Measurements from ENCODE around the gene ARG2. TPM values are rescaled to one million over a fixed set of nuclear protein-coding genes. Genes with fewer than 3 reads are reported as not detected.
A peak's percentile ranks its signal among the peaks of the same experiment; 100 is the strongest.

The ARG2 gene
- total RNA-seq, 1 experiment from 2014 or later: 7.0 TPM

- CTCF ChIA-PET: interaction anchor here (1.1 to 3.4 kb wide), 3 partner anchors 47 to 193 kb away, joined by 5 to 10 read pairs (median 5); no protein-coding TSS in a partner anchor
- peak overlapping the region; percentile 56 for H3K9ac ChIP-seq (ENCODE audit: low read length)
- POLR2A ChIA-PET: interaction anchor here (0.9 to 1.2 kb wide), 2 partner anchors 21 to 75 kb away, joined by 3 to 4 read pairs; partner anchors contain the start of genes PIGH and RDH11
Observed at GRCh38 chr14:67620217-67620785, 581 bp downstream of the ARG2 start.

More at GRCh38 chr14:67620217-67620785, 581 bp downstream of the ARG2 start:
- intact Hi-C loops (cut with micrococcal nuclease): no loop called here
- RAD21 ChIA-PET (ENCODE audit: low non-redundant PET in 1 of 2, low total read pairs in 2 of 2, uncharacterized antibody in 2 of 2, unreplicated experiment in 2 of 2): interaction anchor here in 1 of 2 experiments (2.8 kb wide), 1 partner anchor 47 kb away, joined by 11 read pairs; no protein-coding TSS in a partner anchor
- no peaks in the 10 kb centered on the region for H3K36me3 ChIP-seq (ENCODE audit: control insufficient read depth in 1 of 2, insufficient read depth in 2 of 2, low read length in 2 of 2)
- H3K27ac ChIP-seq (ENCODE audit: low read depth, low read length): no peak overlapping the region
- H4K20me1 ChIP-seq (ENCODE audit: insufficient read depth): no peaks in the 10 kb centered on the region
- H3K27me3 ChIP-seq (ENCODE audit: insufficient read depth, low read length): no peaks in the 10 kb centered on the region
- no peak overlapping the region for H2AFZ ChIP-seq (ENCODE audit: low read depth, low read length, poor library complexity, severe bottlenecking)
- DNase-seq (ENCODE audit: low read depth, low spot score) (no peak), ATAC-seq (no peak)
- peak overlapping the region; percentile 97 for H3K4me2 ChIP-seq (ENCODE audit: low read length)
- TF ChIP-seq, protein P1, sequence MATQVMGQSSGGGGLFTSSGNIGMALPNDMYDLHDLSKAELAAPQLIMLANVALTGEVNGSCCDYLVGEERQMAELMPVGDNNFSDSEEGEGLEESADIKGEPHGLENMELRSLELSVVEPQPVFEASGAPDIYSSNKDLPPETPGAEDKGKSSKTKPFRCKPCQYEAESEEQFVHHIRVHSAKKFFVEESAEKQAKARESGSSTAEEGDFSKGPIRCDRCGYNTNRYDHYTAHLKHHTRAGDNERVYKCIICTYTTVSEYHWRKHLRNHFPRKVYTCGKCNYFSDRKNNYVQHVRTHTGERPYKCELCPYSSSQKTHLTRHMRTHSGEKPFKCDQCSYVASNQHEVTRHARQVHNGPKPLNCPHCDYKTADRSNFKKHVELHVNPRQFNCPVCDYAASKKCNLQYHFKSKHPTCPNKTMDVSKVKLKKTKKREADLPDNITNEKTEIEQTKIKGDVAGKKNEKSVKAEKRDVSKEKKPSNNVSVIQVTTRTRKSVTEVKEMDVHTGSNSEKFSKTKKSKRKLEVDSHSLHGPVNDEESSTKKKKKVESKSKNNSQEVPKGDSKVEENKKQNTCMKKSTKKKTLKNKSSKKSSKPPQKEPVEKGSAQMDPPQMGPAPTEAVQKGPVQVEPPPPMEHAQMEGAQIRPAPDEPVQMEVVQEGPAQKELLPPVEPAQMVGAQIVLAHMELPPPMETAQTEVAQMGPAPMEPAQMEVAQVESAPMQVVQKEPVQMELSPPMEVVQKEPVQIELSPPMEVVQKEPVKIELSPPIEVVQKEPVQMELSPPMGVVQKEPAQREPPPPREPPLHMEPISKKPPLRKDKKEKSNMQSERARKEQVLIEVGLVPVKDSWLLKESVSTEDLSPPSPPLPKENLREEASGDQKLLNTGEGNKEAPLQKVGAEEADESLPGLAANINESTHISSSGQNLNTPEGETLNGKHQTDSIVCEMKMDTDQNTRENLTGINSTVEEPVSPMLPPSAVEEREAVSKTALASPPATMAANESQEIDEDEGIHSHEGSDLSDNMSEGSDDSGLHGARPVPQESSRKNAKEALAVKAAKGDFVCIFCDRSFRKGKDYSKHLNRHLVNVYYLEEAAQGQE (IDR thresholded peaks at IDR 0.05; ENCODE audit: low read depth): no peak
- TF ChIP-seq YY1 (IDR thresholded peaks at IDR 0.05; ENCODE audit: extremely low read depth, insufficient replicate concordance, low read depth, low read length): no peak
- no peak for TF ChIP-seq ATF3 (IDR thresholded peaks at IDR 0.05)
- no peaks in the 10 kb centered on the region for H3K79me2 ChIP-seq (ENCODE audit: insufficient read depth, low read length)
- H3K4me3 ChIP-seq (replicated peaks in 1 of 2; ENCODE audit: low read depth in 1 of 2, low read length in 2 of 2): peak overlapping the region; percentile 52 to 66
- no peaks in the 10 kb centered on the region for H3K9me3 ChIP-seq (ENCODE audit: control insufficient read depth in 1 of 2, insufficient read depth in 1 of 2, low read depth in 1 of 2, low read length in 2 of 2)
- TSS peak; percentile 60 for BruUV-seq (replicated peaks)
- H3K4me1 ChIP-seq (ENCODE audit: control insufficient read depth in 1 of 2, insufficient read depth in 2 of 2, low read length in 2 of 2): peaks cover 15 to 32% of the 10 kb centered on the region in 2 experiments
- no peaks in the 10 kb centered on the region for H3K9me2 ChIP-seq (ENCODE audit: insufficient read depth)
